Muscle of leg (tissue), 11 donors: ENCODE data around the gene UNK. TPM values are rescaled to one million over a fixed set of nuclear protein-coding genes. Genes with fewer than 3 reads are reported as not detected.

Experiments used
- DNase-seq: peaks from one replicate; pipeline ENCODE4 v3.0.0; 2013
- H3K27ac ChIP-seq: one replicate; pipeline ENCODE4 v1.5.1; 2013; ENCODE audit warnings: mild to moderate bottlenecking, low read length, control low read depth
- H3K27me3 ChIP-seq: one replicate; pipeline ENCODE4 v1.6.1; 2013; ENCODE audit warnings: low read length; ENCODE audit not compliant: control insufficient read depth, insufficient read depth
- H3K36me3 ChIP-seq: one replicate; pipeline ENCODE4 v1.6.1; 2013; ENCODE audit warnings: low read length; ENCODE audit not compliant: control insufficient read depth, insufficient read depth
- H3K4me1 ChIP-seq: one replicate; pipeline ENCODE4 v1.6.1; 2013; ENCODE audit warnings: low read length; ENCODE audit not compliant: control insufficient read depth, insufficient read depth
- H3K4me3 ChIP-seq: one replicate; pipeline ENCODE4 v1.5.1; 2013; ENCODE audit warnings: low read length, control low read depth
- H3K9me3 ChIP-seq: replicated peaks from 2 replicates; pipeline ENCODE4 v1.6.1; 2013; ENCODE audit warnings: low read depth, low read length; ENCODE audit not compliant: control insufficient read depth
- WGBS: methylation state at CpG from one replicate; pipeline ENCODE4 v1.1.5; 2013; ENCODE audit warnings: missing lambda C conversion rate; ENCODE audit not compliant: insufficient coverage; 5-methylcytosine and 5-hydroxymethylcytosine counted together
- polyA plus RNA-seq, 8 donors: library from polyadenylated mRNA; unstranded; fragments of 120-200 nt; gene quantifications; one replicate each; pipeline versions ENCODE4 v1.2.1 to v1.2.3, GENCODE V29; 2013; ENCODE audit warnings: inconsistent platforms in 1 of 8, low replicate concordance in 1 of 8; ENCODE audit not compliant: insufficient read length in 8 of 8, insufficient read depth in 1 of 8
- total RNA-seq: library from RNA; stranded (reverse); fragments of 120-200 nt; gene quantifications from one replicate; pipeline ENCODE4 v1.2.4, GENCODE V29; 2013

Gene UNK
- total and polyA plus RNA-seq, 9 donors: 18.6 to 33.8 (median 29.0) TPM

GRCh38 chr17:75843577-75844529 lies 59.2 kb downstream of the UNK start, which contains the start of gene UNC13D:
Gene UNC13D, minus strand, starts transcription at chr17:75844404. Its CDS starts 67 bp downstream, at chr17:75844337.
- DNase-seq: no peak
- Histone ChIP-seq H3K36me3 (peaks cover 34% of the 10 kb centered on the region), H3K27me3 (no peaks in the 10 kb centered on the region), H3K4me1 (peaks cover 45% of the 10 kb centered on the region), H3K4me3 (peak within 1 kb of the TSS; percentile 15), H3K9me3 (no peaks in the 10 kb centered on the region), H3K27ac (peak within 1 kb of the TSS; percentile 17)
- 77% methylated on average over 25 of the region's 35 CpGs for WGBS

- peak overlapping the region; percentile 17 for H3K27ac ChIP-seq
- H3K4me3 ChIP-seq: no peak overlapping the region
- 40% methylated on average over 10 of the region's 14 CpGs for WGBS
- peaks cover 52% of the 10 kb centered on the region for H3K4me1 ChIP-seq
- peaks cover 40% of the 10 kb centered on the region for H3K36me3 ChIP-seq
- no peaks in the 10 kb centered on the region for H3K9me3 ChIP-seq
- DNase-seq: no peak
- H3K27me3 ChIP-seq: no peaks in the 10 kb centered on the region
Measured at GRCh38 chr17:75844530-75845057, 60.0 kb downstream of the UNK start.

DNA sequence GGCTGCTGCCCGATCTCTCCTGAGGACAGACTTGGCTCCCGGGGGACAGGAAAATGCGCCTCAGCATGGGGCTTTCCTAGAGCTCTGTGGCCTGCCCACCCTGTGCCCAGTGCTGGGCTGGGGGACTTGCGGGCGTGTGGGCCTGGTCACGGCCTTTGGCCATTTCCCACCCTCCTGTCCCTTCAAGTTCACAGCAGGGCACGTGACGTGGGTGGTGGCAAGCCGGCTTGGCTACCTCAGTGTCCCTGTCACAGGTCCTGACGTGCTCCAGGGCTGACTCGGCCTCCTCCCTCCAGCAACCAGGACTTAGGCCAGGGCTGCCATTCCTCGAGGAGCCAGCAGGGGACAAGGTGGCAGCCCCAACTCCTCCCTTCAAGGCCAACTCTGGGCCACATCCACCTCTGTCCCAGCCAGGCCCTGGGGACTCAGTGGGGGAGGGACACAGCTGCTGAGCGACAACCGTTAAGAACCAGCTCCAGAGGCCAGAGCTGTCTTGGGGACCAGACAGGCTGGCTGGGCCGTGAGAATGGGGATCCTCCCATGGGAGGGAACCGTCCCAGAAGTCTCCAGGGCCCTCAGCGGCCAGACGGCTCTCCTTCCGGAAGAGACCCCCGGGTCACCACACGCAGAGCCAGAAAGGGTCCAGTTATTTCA lies 60.6 kb downstream of the UNK start:
- DNase-seq: peak; percentile 66
- WGBS: 39% methylated on average over 13 of the region's 21 CpGs
- H3K4me1 ChIP-seq: peaks cover 56% of the 10 kb centered on the region
- peak overlapping the region; percentile 48 for H3K27ac ChIP-seq
- H3K27me3 ChIP-seq: no peaks in the 10 kb centered on the region
- H3K4me3 ChIP-seq: no peak overlapping the region
- no peaks in the 10 kb centered on the region for H3K9me3 ChIP-seq
- H3K36me3 ChIP-seq: peaks cover 44% of the 10 kb centered on the region

DNA sequence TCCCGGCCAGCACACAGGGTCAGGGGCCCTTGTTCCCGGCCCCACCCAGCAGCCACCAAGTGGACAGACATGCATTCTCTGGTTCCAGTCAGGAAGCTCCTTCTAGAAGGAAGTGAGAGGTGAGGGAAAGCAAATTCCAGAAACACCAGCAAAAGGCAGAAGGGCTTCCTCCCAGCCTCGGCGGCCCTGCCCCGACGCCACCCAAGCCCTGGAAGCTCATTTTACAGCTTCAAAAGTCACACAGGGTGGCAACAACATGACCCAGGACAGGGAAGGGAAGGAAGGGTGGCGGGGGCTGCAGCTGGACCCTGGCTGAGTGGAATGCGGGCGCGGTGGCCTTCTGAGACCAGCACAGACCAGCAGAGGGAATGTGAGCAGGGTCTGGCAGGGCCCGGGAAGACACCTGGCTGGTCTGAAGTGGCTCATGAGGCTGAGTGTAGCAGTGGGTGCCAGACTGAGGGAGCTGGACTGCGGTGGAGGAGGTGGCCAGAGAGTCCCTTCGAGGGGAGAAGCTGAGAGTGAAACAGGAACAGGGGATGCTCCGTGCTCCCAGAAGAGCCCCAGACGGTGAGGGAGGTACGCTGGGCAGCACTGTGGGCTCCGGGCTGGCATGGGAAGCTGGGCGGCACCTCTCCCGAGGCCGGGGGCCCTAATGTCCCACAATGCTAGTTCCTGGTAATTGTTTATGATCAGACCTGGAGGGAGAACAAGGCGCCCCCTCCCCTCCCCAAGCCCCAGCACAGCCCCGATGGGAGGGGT lies 61.5 kb downstream of the UNK start:
- Histone ChIP-seq H3K36me3 (peaks cover 52% of the 10 kb centered on the region), H3K9me3 (no peaks in the 10 kb centered on the region), H3K4me1 (peaks cover 56% of the 10 kb centered on the region), H3K27ac (peak overlapping the region; percentile 48), H3K27me3 (no peaks in the 10 kb centered on the region), H3K4me3 (no peak overlapping the region)
- DNase-seq: no peak
- 70% methylated on average over 14 of the region's 22 CpGs for WGBS

- Histone ChIP-seq H3K9me3 (no peaks in the 10 kb centered on the region), H3K27ac (no peak overlapping the region), H3K4me3 (no peak overlapping the region), H3K27me3 (no peaks in the 10 kb centered on the region), H3K4me1 (peaks cover 59% of the 10 kb centered on the region), H3K36me3 (peaks cover 58% of the 10 kb centered on the region)
- 91% methylated on average over 27 of the region's 34 CpGs for WGBS
- no peak for DNase-seq
Measured at GRCh38 chr17:75846692-75847613, 62.3 kb downstream of the UNK start.

- no peak for DNase-seq
- Histone ChIP-seq H3K27me3 (no peaks in the 10 kb centered on the region), H3K4me3 (no peak overlapping the region), H3K36me3 (peaks cover 60% of the 10 kb centered on the region), H3K4me1 (peaks cover 59% of the 10 kb centered on the region), H3K9me3 (no peaks in the 10 kb centered on the region), H3K27ac (peak overlapping the region; percentile 65)
- 84% methylated on average over 17 of the region's 25 CpGs for WGBS
Measured at GRCh38 chr17:75847614-75848522, 63.3 kb downstream of the UNK start.

- H3K36me3 ChIP-seq: peaks cover 60% of the 10 kb centered on the region
- no peaks in the 10 kb centered on the region for H3K9me3 ChIP-seq
- H3K27ac ChIP-seq: peak overlapping the region; percentile 65
- peak; percentile 70 for DNase-seq
- H3K4me3 ChIP-seq: no peak overlapping the region
- WGBS: 47% methylated on average over 11 of the region's 16 CpGs
- H3K27me3 ChIP-seq: no peaks in the 10 kb centered on the region
- H3K4me1 ChIP-seq: peaks cover 62% of the 10 kb centered on the region
Measured at GRCh38 chr17:75848523-75849278, 64.1 kb downstream of the UNK start.

DNA sequence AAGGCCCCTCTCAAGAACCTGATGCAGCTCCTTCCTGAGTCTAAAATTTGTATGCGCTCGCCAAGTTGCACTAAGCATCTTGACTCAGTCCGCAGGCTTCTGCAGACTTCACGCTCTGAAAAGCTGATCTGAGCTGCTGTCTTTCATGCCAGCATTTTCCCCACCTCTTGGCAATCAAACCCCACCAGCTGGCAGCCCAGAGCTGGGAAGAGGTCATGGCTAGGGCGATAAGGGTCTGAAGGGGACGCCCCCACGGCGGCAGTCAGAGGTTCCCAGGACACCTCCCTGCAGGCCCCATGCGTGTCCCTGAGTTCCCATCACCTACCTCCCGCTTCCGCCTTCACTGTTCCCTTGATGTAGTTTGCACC lies 64.7 kb downstream of the UNK start:
- Histone ChIP-seq H3K4me1 (peaks cover 66% of the 10 kb centered on the region), H3K4me3 (no peak overlapping the region), H3K27ac (peak overlapping the region; percentile 65), H3K9me3 (no peaks in the 10 kb centered on the region), H3K36me3 (peaks cover 60% of the 10 kb centered on the region), H3K27me3 (no peaks in the 10 kb centered on the region)
- DNase-seq: peak; percentile 56
- WGBS: 55% methylated on average over 4 of the region's 11 CpGs
